Mesendoderm (in vitro differentiated cells): ENCODE measurements around the gene ABHD1.

Source experiments
- DNase-seq: peaks from one replicate; pipeline ENCODE4 v3.0.0; 2013
- H2AK5ac ChIP-seq: 2 replicates; pipeline ENCODE4 v1.6.1; 2013; ENCODE audit warnings: low read length, inconsistent platforms
- H2BK120ac ChIP-seq: 2 replicates; pipeline ENCODE4 v1.6.1; 2013; ENCODE audit warnings: low read depth, mild to moderate bottlenecking, low read length, moderate library complexity, mixed read lengths
- H2BK15ac ChIP-seq: replicated peaks from 2 replicates; pipeline ENCODE4 v1.6.1; 2013; ENCODE audit warnings: low read depth, mild to moderate bottlenecking, moderate library complexity
- H2BK5ac ChIP-seq: 2 replicates; pipeline ENCODE4 v1.6.1; 2013; ENCODE audit warnings: low read length, inconsistent platforms
- H3K18ac ChIP-seq: 2 replicates; pipeline ENCODE4 v1.6.1; 2013; ENCODE audit warnings: mild to moderate bottlenecking, low read length, mixed read lengths
- H3K23ac ChIP-seq: one replicate; pipeline ENCODE4 v1.6.1; 2013; ENCODE audit warnings: low read length
- H3K27ac ChIP-seq: 2 replicates; pipeline ENCODE4 v1.5.1; 2013; ENCODE audit warnings: low read depth, mild to moderate bottlenecking, inconsistent platforms, low read length, moderate library complexity
- H3K27me3 ChIP-seq: 2 replicates; pipeline ENCODE4 v1.6.1; 2013; ENCODE audit warnings: low read length, control low read depth, mild to moderate bottlenecking, inconsistent platforms; ENCODE audit not compliant: insufficient read depth, poor library complexity
- H3K36me3 ChIP-seq: 2 replicates; pipeline ENCODE4 v1.6.1; 2013; ENCODE audit warnings: low read length, inconsistent platforms; ENCODE audit not compliant: control insufficient read depth, insufficient read depth
- H3K4ac ChIP-seq: one replicate; pipeline ENCODE4 v1.6.1; 2013; ENCODE audit warnings: low read depth, mild to moderate bottlenecking, low read length, moderate library complexity
- H3K4me1 ChIP-seq: 2 replicates; pipeline ENCODE4 v1.6.1; 2013; ENCODE audit warnings: low read depth, low read length, inconsistent platforms; ENCODE audit not compliant: control insufficient read depth
- H3K4me2 ChIP-seq: 2 replicates; pipeline ENCODE4 v1.6.1; 2013; ENCODE audit warnings: low read length
- H3K4me3 ChIP-seq: 2 replicates; pipeline ENCODE4 v1.5.1; 2013; ENCODE audit warnings: mild to moderate bottlenecking, low read length
- H3K56ac ChIP-seq: one replicate; pipeline ENCODE4 v1.6.1; 2013; ENCODE audit warnings: low read length
- H3K79me1 ChIP-seq: 2 replicates; pipeline ENCODE4 v1.6.1; 2013; ENCODE audit warnings: low read length, inconsistent platforms
- H3K79me2 ChIP-seq: 2 replicates; pipeline ENCODE4 v1.6.1; 2013; ENCODE audit warnings: mild to moderate bottlenecking, low read length; ENCODE audit not compliant: control insufficient read depth, insufficient read depth
- H3K9ac ChIP-seq: 2 replicates; pipeline ENCODE4 v1.6.1; 2013; ENCODE audit warnings: low read length, inconsistent platforms
- H4K5ac ChIP-seq: one replicate; pipeline ENCODE4 v1.6.1; 2013; ENCODE audit warnings: low read length
- H4K8ac ChIP-seq: one replicate; pipeline ENCODE4 v1.6.1; 2013; ENCODE audit warnings: low read depth, mild to moderate bottlenecking, control low read depth, low read length, moderate library complexity
- WGBS: extraction: QIAGEN DNeasy Blood & Tissue Kit; methylation state at CpG from one replicate; pipeline ENCODE4 v1.1.7; 2013; ENCODE audit warnings: low lambda C conversion rate, missing lambda C conversion rate; ENCODE audit not compliant: insufficient coverage; ENCODE audit errors: extremely low coverage; 5-methylcytosine and 5-hydroxymethylcytosine counted together

Gene ABHD1

GRCh38 chr2:27086090-27086723 is 37.4 kb upstream of the ABHD1 start:
- H3K4me2 ChIP-seq, result peak overlapping the region; percentile 87
- H3K36me3 ChIP-seq, result no peaks in the 10 kb centered on the region
- no peak overlapping the region for H2BK15ac ChIP-seq
- H3K4me3 ChIP-seq, result peak overlapping the region; percentile 38
- DNase-seq, result peak; percentile 94
- H3K4me1 ChIP-seq, result peaks cover 2% of the 10 kb centered on the region
- H3K79me2 ChIP-seq, result no peaks in the 10 kb centered on the region
- H2BK5ac ChIP-seq, result no peak overlapping the region
- peak overlapping the region; percentile 92 for H3K9ac ChIP-seq
- peak overlapping the region; percentile 77 for H3K56ac ChIP-seq
- no CpG with 5 or more reads among the region's 81 CpGs for WGBS
- no peaks in the 10 kb centered on the region for H3K27me3 ChIP-seq
- H4K5ac ChIP-seq, result no peak overlapping the region
- no peak overlapping the region for H2BK120ac ChIP-seq
- no peak overlapping the region for H2AK5ac ChIP-seq
- no peak overlapping the region for H3K27ac ChIP-seq
- H3K4ac ChIP-seq, result no peak overlapping the region
- no peaks in the 10 kb centered on the region for H3K79me1 ChIP-seq
- peak overlapping the region; percentile 59 for H4K8ac ChIP-seq
- peak overlapping the region; percentile 1 for H3K23ac ChIP-seq
- peak overlapping the region; percentile 35 for H3K18ac ChIP-seq

DNA sequence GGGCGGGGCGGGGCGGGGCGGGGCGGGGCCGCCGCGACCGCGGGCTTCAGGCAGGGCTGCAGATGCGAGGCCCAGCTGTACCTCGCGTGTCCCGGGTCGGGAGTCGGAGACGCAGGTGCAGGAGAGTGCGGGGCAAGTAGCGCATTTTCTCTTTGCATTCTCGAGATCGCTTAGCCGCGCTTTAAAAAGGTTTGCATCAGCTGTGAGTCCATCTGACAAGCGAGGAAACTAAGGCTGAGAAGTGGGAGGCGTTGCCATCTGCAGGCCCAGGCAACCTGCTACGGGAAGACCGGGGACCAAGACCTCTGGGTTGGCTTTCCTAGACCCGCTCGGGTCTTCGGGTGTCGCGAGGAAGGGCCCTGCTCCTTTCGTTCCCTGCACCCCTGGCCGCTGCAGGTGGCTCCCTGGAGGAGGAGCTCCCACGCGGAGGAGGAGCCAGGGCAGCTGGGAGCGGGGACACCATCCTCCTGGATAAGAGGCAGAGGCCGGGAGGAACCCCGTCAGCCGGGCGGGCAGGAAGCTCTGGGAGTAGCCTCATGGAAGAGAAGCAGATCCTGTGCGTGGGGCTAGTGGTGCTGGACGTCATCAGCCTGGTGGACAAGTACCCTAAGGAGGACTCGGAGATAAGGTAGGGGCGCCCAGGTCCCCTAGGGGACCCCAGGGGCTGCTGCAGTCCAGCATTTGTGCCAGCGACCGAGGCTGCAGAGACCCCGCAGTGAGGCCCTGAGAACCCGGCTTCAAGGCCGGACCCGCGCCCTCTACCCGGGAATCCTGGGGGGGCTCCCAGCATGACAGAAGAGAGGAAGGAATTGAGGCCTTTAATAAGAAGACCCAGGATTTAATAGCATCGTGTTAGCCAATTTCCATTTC is 36.7 kb upstream of the ABHD1 start, which contains the start of gene KHK:
KHK (plus strand) TSS at position 49 of the 870 bp plus-strand sequence; CDS start at position 537, 488 bp downstream.
- Histone ChIP-seq H3K36me3 (no peaks in the 10 kb centered on the region), H3K4me2 (peak within 1 kb of the TSS; percentile 87), H3K4me3 (peak within 1 kb of the TSS; percentile 38), H2BK120ac (no peak within 1 kb of the TSS), H3K18ac (peak within 1 kb of the TSS; percentile 35), H4K5ac (no peak within 1 kb of the TSS), H3K79me2 (no peaks in the 10 kb centered on the region), H3K9ac (peak within 1 kb of the TSS; percentile 92), H2BK15ac (no peak within 1 kb of the TSS), H3K27me3 (no peaks in the 10 kb centered on the region), H3K4me1 (no peaks in the 10 kb centered on the region), H3K23ac (peak within 1 kb of the TSS; percentile 1), H3K4ac (no peak within 1 kb of the TSS), H3K79me1 (no peaks in the 10 kb centered on the region), H2AK5ac (no peak within 1 kb of the TSS), H3K27ac (no peak within 1 kb of the TSS), H2BK5ac (no peak within 1 kb of the TSS), H3K56ac (peak within 1 kb of the TSS; percentile 77), H4K8ac (peak within 1 kb of the TSS; percentile 59)
- DNase-seq, result no peak
- WGBS, result no CpG with 5 or more reads among the region's 54 CpGs

DNA sequence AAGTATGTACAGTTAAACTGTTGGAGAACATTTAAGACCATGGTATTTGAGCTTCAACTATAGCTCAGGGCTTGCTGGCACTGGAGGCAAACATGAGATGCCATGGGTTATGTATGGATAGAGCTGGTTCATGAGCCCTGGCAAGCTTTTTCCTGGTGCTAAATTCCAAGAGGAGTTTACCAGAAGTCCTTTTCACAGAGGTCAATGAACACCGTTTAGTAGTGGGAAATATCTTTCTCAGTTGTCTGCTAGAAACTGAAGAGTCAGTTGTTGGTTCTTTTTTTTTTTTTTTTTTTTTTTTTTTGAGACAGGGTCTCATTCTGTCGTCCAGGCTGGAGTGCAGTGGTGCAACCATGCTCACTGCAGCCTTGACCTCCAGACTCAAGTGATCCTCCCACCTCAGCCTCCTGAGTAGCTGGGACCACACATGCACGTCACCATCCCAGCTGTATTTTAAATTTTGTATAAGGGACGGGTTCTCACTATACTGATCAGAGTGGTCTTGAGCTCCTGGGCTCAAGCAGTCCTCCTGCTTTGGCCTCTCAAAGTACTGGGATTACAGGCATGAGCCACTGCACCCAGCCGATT is 35.7 kb upstream of the ABHD1 start:
- no peak overlapping the region for H2BK15ac ChIP-seq
- H3K27ac ChIP-seq, result no peak overlapping the region
- no peaks in the 10 kb centered on the region for H3K36me3 ChIP-seq
- no peak overlapping the region for H2BK5ac ChIP-seq
- no peak overlapping the region for H3K4me2 ChIP-seq
- WGBS, result no CpG with 5 or more reads among the region's 5 CpGs
- no peak overlapping the region for H3K4ac ChIP-seq
- no peak overlapping the region for H3K18ac ChIP-seq
- no peak overlapping the region for H3K9ac ChIP-seq
- no peaks in the 10 kb centered on the region for H3K79me1 ChIP-seq
- no peak overlapping the region for H2AK5ac ChIP-seq
- H3K4me1 ChIP-seq, result no peaks in the 10 kb centered on the region
- no peak overlapping the region for H4K8ac ChIP-seq
- DNase-seq, result no peak
- no peaks in the 10 kb centered on the region for H3K27me3 ChIP-seq
- no peak overlapping the region for H3K23ac ChIP-seq
- H3K56ac ChIP-seq, result no peak overlapping the region
- no peak overlapping the region for H4K5ac ChIP-seq
- no peaks in the 10 kb centered on the region for H3K79me2 ChIP-seq
- H3K4me3 ChIP-seq, result no peak overlapping the region
- H2BK120ac ChIP-seq, result no peak overlapping the region

- H3K56ac ChIP-seq, result no peak overlapping the region
- H3K36me3 ChIP-seq, result no peaks in the 10 kb centered on the region
- no CpG with 5 or more reads among the region's 6 CpGs for WGBS
- H2AK5ac ChIP-seq, result no peak overlapping the region
- H2BK5ac ChIP-seq, result no peak overlapping the region
- no peaks in the 10 kb centered on the region for H3K79me2 ChIP-seq
- no peak overlapping the region for H3K4ac ChIP-seq
- H3K4me1 ChIP-seq, result no peaks in the 10 kb centered on the region
- H2BK15ac ChIP-seq, result no peak overlapping the region
- no peak overlapping the region for H2BK120ac ChIP-seq
- H3K27me3 ChIP-seq, result no peaks in the 10 kb centered on the region
- H3K79me1 ChIP-seq, result no peaks in the 10 kb centered on the region
- no peak overlapping the region for H3K27ac ChIP-seq
- no peak overlapping the region for H4K8ac ChIP-seq
- H3K9ac ChIP-seq, result no peak overlapping the region
- no peak overlapping the region for H4K5ac ChIP-seq
- no peak overlapping the region for H3K4me3 ChIP-seq
- DNase-seq, result no peak
- no peak overlapping the region for H3K4me2 ChIP-seq
- no peak overlapping the region for H3K23ac ChIP-seq
- H3K18ac ChIP-seq, result no peak overlapping the region
These were observed 35.0 kb upstream of the ABHD1 start for GRCh38 chr2:27088634-27089033.

GRCh38 chr2:27089111-27089954 is 34.3 kb upstream of the ABHD1 start:
- no peak overlapping the region for H2AK5ac ChIP-seq
- H4K8ac ChIP-seq, result no peak overlapping the region
- no peak overlapping the region for H2BK15ac ChIP-seq
- no peak overlapping the region for H3K9ac ChIP-seq
- H3K79me2 ChIP-seq, result no peaks in the 10 kb centered on the region
- no peak overlapping the region for H3K4ac ChIP-seq
- WGBS, result no CpG with 5 or more reads among the region's 14 CpGs
- H3K56ac ChIP-seq, result no peak overlapping the region
- no peak overlapping the region for H3K27ac ChIP-seq
- no peak overlapping the region for H3K18ac ChIP-seq
- no peak overlapping the region for H2BK5ac ChIP-seq
- H3K36me3 ChIP-seq, result no peaks in the 10 kb centered on the region
- no peak overlapping the region for H3K4me2 ChIP-seq
- no peak overlapping the region for H3K4me3 ChIP-seq
- no peaks in the 10 kb centered on the region for H3K4me1 ChIP-seq
- no peak overlapping the region for H3K23ac ChIP-seq
- no peaks in the 10 kb centered on the region for H3K27me3 ChIP-seq
- H4K5ac ChIP-seq, result no peak overlapping the region
- DNase-seq, result no peak
- no peak overlapping the region for H2BK120ac ChIP-seq
- no peaks in the 10 kb centered on the region for H3K79me1 ChIP-seq
